ENCODE measurements around the gene INSRR. TPM values are rescaled to one million over a fixed set of nuclear protein-coding genes. Genes with fewer than 3 reads are reported as not detected.

INSRR gene
- total and polyA plus RNA-seq, 3 donors from 2014 or later = 1.5 to 7.0 (median 6.4) TPM

- no peak overlapping the region for H3K27ac ChIP-seq
- intact Hi-C loops (cut with DNase I; ENCODE audit: low total_unique reads) = no loop called here
- H3K9me3 ChIP-seq = no peaks in the 10 kb centered on the region
- 80 to 84% methylated on average over 7 of the region's 7 CpGs for WGBS, 2 donors
- H3K27me3 ChIP-seq = no peaks in the 10 kb centered on the region
- TF ChIP-seq CTCF (IDR thresholded peaks at IDR 0.05) (no peak), POLR2A (IDR thresholded peaks at IDR 0.05) (no peak)
- DNase-seq = no peak
- no peaks in the 10 kb centered on the region for H3K36me3 ChIP-seq (ENCODE audit: low read depth, missing control alignments)
- no peak overlapping the region for H3K4me3 ChIP-seq
- H3K4me1 ChIP-seq = peaks cover 7% of the 10 kb centered on the region
Measured at GRCh38 chr1:156847591-156848460, 11.1 kb downstream of the INSRR start.

- Histone ChIP-seq H3K27ac (no peak overlapping the region), H3K27me3 (no peaks in the 10 kb centered on the region), H3K4me1 (peaks cover 6% of the 10 kb centered on the region), H3K4me3 (no peak overlapping the region), H3K36me3 (ENCODE audit: low read depth, missing control alignments) (no peaks in the 10 kb centered on the region), H3K9me3 (no peaks in the 10 kb centered on the region)
- DNase-seq = no peak
- TF ChIP-seq CTCF (IDR thresholded peaks at IDR 0.05) = no peak
- TF ChIP-seq POLR2A (IDR thresholded peaks at IDR 0.05) = no peak
- intact Hi-C loops (cut with DNase I; ENCODE audit: low total_unique reads) = no loop called here
- 89 to 95% methylated on average over 5 of the region's 5 CpGs for WGBS, 2 donors
Measured at GRCh38 chr1:156846643-156847042, 12.3 kb downstream of the INSRR start.

GRCh38 chr1:156845953-156846545 lies 12.9 kb downstream of the INSRR start:
- H3K9me3 ChIP-seq = no peaks in the 10 kb centered on the region
- no peaks in the 10 kb centered on the region for H3K36me3 ChIP-seq (ENCODE audit: low read depth, missing control alignments)
- intact Hi-C loops (cut with DNase I; ENCODE audit: low total_unique reads) = no loop called here
- H3K4me1 ChIP-seq = peaks cover 6% of the 10 kb centered on the region
- no peak for DNase-seq
- 57 to 68% methylated on average over 15 to 18 of the region's 18 CpGs for WGBS, 2 donors
- H3K4me3 ChIP-seq = no peak overlapping the region
- TF ChIP-seq POLR2A (IDR thresholded peaks at IDR 0.05) = no peak
- no peak for TF ChIP-seq CTCF (IDR thresholded peaks at IDR 0.05)
- H3K27me3 ChIP-seq = no peaks in the 10 kb centered on the region
- no peak overlapping the region for H3K27ac ChIP-seq

GRCh38 chr1:156845055-156845952 lies 13.6 kb downstream of the INSRR start:
- Histone ChIP-seq H3K27me3 (no peaks in the 10 kb centered on the region), H3K27ac (no peak overlapping the region), H3K9me3 (no peaks in the 10 kb centered on the region), H3K4me3 (no peak overlapping the region), H3K4me1 (peaks cover 6% of the 10 kb centered on the region), H3K36me3 (ENCODE audit: low read depth, missing control alignments) (no peaks in the 10 kb centered on the region)
- 19 to 42% methylated on average over 20 to 69 of the region's 69 CpGs for WGBS, 2 donors
- TF ChIP-seq CTCF (IDR thresholded peaks at IDR 0.05) (no peak), POLR2A (IDR thresholded peaks at IDR 0.05) (no peak)
- intact Hi-C loops (cut with DNase I; ENCODE audit: low total_unique reads) = no loop called here
- DNase-seq = no peak
